Kidney (tissue), 14 donors: ENCODE results near the gene NF1. TPM values are rescaled to one million over a fixed set of nuclear protein-coding genes. Genes with fewer than 3 reads are reported as not detected.

Experiments used
- DNase-seq, 5 donors: peaks; one replicate each; pipeline ENCODE4 v3.0.0-alpha.2; 2013 to 2020
- FAIRE-seq: peaks from 2 replicates; lab custom pipeline; 2012; peaks lifted over from hg19 to GRCh38; lab: Jason Lieb, UNC
- H3K27ac ChIP-seq, 2 donors: one replicate each; pipeline ENCODE4 v1.7.0; 2013; ENCODE audit warnings: low read depth in 2 of 2, low read length in 2 of 2, inconsistent platforms in 1 of 2
- H3K27me3 ChIP-seq: one replicate; pipeline ENCODE4 v1.7.1; 2013; ENCODE audit warnings: low read length, inconsistent platforms; ENCODE audit not compliant: control insufficient read depth, insufficient read depth
- H3K36me3 ChIP-seq, 3 donors: one replicate each; pipeline versions ENCODE4 v1.7.0 to v1.7.1; 2013; ENCODE audit warnings: low read length in 3 of 3, control low read depth in 1 of 3, inconsistent platforms in 1 of 3; ENCODE audit not compliant: insufficient read depth in 3 of 3, control insufficient read depth in 2 of 3
- H3K4me1 ChIP-seq, 3 donors: one replicate each; pipeline versions ENCODE4 v1.7.0 to v1.7.1; 2013; ENCODE audit warnings: low read length in 3 of 3, inconsistent platforms in 1 of 3, low read depth in 1 of 3; ENCODE audit not compliant: control insufficient read depth in 2 of 3, insufficient read depth in 2 of 3
- H3K4me3 ChIP-seq, 3 donors: one replicate each; pipeline versions ENCODE4 v1.7.0 to v1.8.1; 2013; ENCODE audit warnings: low read length in 3 of 3, control low read depth in 1 of 3, inconsistent platforms in 1 of 3
- H3K9ac ChIP-seq, 3 donors: one replicate each; pipeline versions ENCODE4 v1.7.0 to v1.7.1; 2013; ENCODE audit warnings: low read length in 3 of 3, control low read depth in 1 of 3, inconsistent platforms in 1 of 3
- H3K9me3 ChIP-seq, 3 donors: one replicate each; pipeline versions ENCODE4 v1.7.0 to v1.7.1; 2013; ENCODE audit warnings: low read length in 3 of 3, control low read depth in 1 of 3, inconsistent platforms in 1 of 3; ENCODE audit not compliant: control insufficient read depth in 2 of 3, insufficient read depth in 1 of 3
- intact Hi-C: fragments of 100-400 bp; cut with DNase I; formaldehyde crosslinking; loops from one replicate; pipeline ENCODE4 v1.11.1; 2022
- polyA plus RNA-seq: library from polyadenylated mRNA; stranded (reverse); fragments of 350-450 nt; fragmentation: Illumina TruSeq; extraction: RNeasy Lipid Tissue Mini Kit (QIAGEN cat#74804); gene quantifications from one replicate; pipeline ENCODE4 v1.2.3, GENCODE V29; 2014; ENCODE audit warnings: low read depth, low replicate concordance; ENCODE audit not compliant: insufficient read depth
- total RNA-seq: library from RNA; stranded (reverse); fragmentation: NEBNext Ultra II Directional; extraction: Animal tissue kit (Norgen Biotek cat#: 25700); gene quantifications from one replicate; pipeline ENCODE4 v1.2.1, GENCODE V29; 2021
- TF ChIP-seq, protein P1 (sequence below): IDR thresholded peaks from 3 replicates; pipeline ENCODE4 v1.5.1; 2012; ENCODE audit warnings: mild to moderate bottlenecking, moderate library complexity, borderline replicate concordance; ENCODE audit not compliant: insufficient read depth; ENCODE audit errors: extremely low read depth
- donor health status: control.
- donor health status: control.
- donor health status: control.
- donor health status: control.
- donor health status: control.
- donor health status: DM: yes; HTN: yes; CAD: no.
- donor health status: Normal renal cell carcinoma (clear cell type).

Gene NF1
- total and polyA plus RNA-seq, 2 donors from 2014 or later: 7.8 to 61.3 TPM

- intact Hi-C loops: no loop called here
- no peaks in the 10 kb centered on the region for H3K27me3 ChIP-seq
- FAIRE-seq: no peak
- H3K4me1 ChIP-seq: no peaks in the 10 kb centered on the region
- no peaks in the 10 kb centered on the region for H3K36me3 ChIP-seq
- no peaks in the 10 kb centered on the region for H3K9me3 ChIP-seq
- DNase-seq: no peak
- H3K9ac ChIP-seq: no peak overlapping the region
- H3K27ac ChIP-seq: no peak overlapping the region
- H3K4me3 ChIP-seq: no peak overlapping the region
- TF ChIP-seq, protein P1, sequence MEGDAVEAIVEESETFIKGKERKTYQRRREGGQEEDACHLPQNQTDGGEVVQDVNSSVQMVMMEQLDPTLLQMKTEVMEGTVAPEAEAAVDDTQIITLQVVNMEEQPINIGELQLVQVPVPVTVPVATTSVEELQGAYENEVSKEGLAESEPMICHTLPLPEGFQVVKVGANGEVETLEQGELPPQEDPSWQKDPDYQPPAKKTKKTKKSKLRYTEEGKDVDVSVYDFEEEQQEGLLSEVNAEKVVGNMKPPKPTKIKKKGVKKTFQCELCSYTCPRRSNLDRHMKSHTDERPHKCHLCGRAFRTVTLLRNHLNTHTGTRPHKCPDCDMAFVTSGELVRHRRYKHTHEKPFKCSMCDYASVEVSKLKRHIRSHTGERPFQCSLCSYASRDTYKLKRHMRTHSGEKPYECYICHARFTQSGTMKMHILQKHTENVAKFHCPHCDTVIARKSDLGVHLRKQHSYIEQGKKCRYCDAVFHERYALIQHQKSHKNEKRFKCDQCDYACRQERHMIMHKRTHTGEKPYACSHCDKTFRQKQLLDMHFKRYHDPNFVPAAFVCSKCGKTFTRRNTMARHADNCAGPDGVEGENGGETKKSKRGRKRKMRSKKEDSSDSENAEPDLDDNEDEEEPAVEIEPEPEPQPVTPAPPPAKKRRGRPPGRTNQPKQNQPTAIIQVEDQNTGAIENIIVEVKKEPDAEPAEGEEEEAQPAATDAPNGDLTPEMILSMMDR: no peak
Measured at GRCh38 chr17:31307640-31308039, 212.9 kb downstream of the NF1 start.

DNA sequence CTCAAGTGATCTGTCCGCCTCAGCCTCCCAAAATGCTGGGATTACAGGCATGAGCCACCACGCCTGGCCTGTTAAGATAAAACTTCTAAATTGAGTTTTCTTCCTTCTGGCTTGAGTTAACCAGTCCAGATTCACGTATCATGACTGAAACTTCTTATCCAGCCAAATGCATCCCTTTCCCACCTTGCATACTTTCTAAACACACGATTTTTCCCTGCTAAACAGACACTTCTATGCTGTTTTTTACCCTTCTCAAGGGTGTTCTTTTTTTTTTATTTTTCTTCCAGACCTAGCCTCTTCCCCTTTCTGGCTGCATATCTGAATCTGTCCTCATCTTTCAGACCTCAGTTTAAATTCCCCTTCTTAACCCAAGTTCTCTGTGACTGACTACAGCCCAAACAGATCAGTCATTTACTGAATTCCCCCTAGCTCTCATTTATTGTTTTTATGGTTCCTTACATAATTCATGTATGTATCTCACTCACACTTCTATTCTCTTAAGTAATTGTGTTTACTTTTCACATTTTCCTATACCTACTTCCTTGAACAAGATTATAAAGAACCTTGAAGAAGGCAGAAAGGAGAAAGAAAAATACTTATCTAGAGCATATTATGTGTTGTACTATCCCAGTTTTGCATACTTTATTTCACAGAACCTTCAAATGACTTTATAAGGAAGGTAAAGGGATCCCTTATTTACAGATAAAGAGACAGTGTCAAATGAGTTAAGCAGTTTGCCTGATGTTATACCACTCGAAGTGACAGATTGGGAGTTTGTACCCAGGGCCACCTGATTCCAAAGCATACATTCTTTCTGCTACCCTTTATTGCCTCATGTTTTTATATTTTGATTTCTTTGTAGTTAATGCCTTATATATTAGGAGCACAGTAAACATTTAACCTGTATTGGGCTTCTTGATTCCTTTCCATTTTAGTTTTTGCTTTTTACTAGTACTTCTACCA, 213.9 kb downstream of the NF1 start:
- TF ChIP-seq, protein P1: no peak
- no peak overlapping the region for H3K9ac ChIP-seq
- intact Hi-C loops: no loop called here
- FAIRE-seq (peak; percentile 17), DNase-seq (no peak)
- no peaks in the 10 kb centered on the region for H3K4me1 ChIP-seq
- H3K27ac ChIP-seq: no peak overlapping the region
- no peaks in the 10 kb centered on the region for H3K36me3 ChIP-seq
- no peak overlapping the region for H3K4me3 ChIP-seq
- no peaks in the 10 kb centered on the region for H3K9me3 ChIP-seq
- no peaks in the 10 kb centered on the region for H3K27me3 ChIP-seq

- Histone ChIP-seq H3K4me3 (no peak overlapping the region), H3K27ac (no peak overlapping the region), H3K9ac (no peak overlapping the region), H3K36me3 (no peaks in the 10 kb centered on the region), H3K4me1 (no peaks in the 10 kb centered on the region), H3K27me3 (no peaks in the 10 kb centered on the region), H3K9me3 (no peaks in the 10 kb centered on the region)
- DNase-seq: no peak
- intact Hi-C loops: no loop called here
- no peak for FAIRE-seq
- TF ChIP-seq, protein P1: no peak
Measured at GRCh38 chr17:31309556-31309955, 214.8 kb downstream of the NF1 start.
